ENCODE results near the gene CSPG5.

Gene CSPG5

GRCh38 chr3:47590216-47590615 is 11.6 kb upstream of the CSPG5 start:
- peaks cover 3 to 77% of the 10 kb centered on the region in 2 experiments; a peak in 2 of 3 replicates for H3K36me3 ChIP-seq (ENCODE audit: control insufficient read depth in 2 of 2, insufficient read depth in 1 of 2, low read length in 2 of 2)
- CTCF ChIA-PET: interaction anchor here (0.6 kb wide), 1 partner anchor 657 kb away, joined by 3 read pairs; no protein-coding TSS in a partner anchor
- no peaks in the 10 kb centered on the region for H3K9me3 ChIP-seq (ENCODE audit: control insufficient read depth, insufficient read depth, low read depth, low read length)
- POLR2A ChIA-PET: no interaction called here
- no peak overlapping the region for H3K27ac ChIP-seq (ENCODE audit: extremely low read depth, low read depth, low read length)
- H3K4me3 ChIP-seq (ENCODE audit: low read depth, low read length): no peak overlapping the region
- H3K4me1 ChIP-seq (ENCODE audit: control insufficient read depth, insufficient read depth, low read length): no peaks in the 10 kb centered on the region
- TF ChIP-seq ZBTB6 (tag by site-specific recombination; IDR thresholded peaks at IDR 0.05) (no peak), SALL2 (tag by site-specific recombination; IDR thresholded peaks at IDR 0.05; ENCODE audit: borderline replicate concordance) (no peak), ZNF10 (tag by site-specific recombination; IDR thresholded peaks at IDR 0.05) (no peak), ZNF112 (tag by site-specific recombination; IDR thresholded peaks at IDR 0.05) (no peak), KLF16 (tag by site-specific recombination; IDR thresholded peaks at IDR 0.05) (no peak)

- ChIA-PET POLR2A (no interaction called here), CTCF (no interaction called here)
- Histone ChIP-seq H3K36me3 (ENCODE audit: control insufficient read depth in 2 of 2, insufficient read depth in 1 of 2, low read length in 2 of 2) (peaks cover 3 to 65% of the 10 kb centered on the region in 2 experiments; a peak in 2 of 3 replicates), H3K4me3 (ENCODE audit: low read depth, low read length) (no peak overlapping the region), H3K4me1 (ENCODE audit: control insufficient read depth, insufficient read depth, low read length) (no peaks in the 10 kb centered on the region), H3K9me3 (ENCODE audit: control insufficient read depth, insufficient read depth, low read depth, low read length) (no peaks in the 10 kb centered on the region), H3K27ac (ENCODE audit: extremely low read depth, low read depth, low read length) (no peak overlapping the region)
- TF ChIP-seq KLF9 (tag by site-specific recombination; IDR thresholded peaks at IDR 0.05; ENCODE audit: low read depth) (no peak), ZNF280C (tag by site-specific recombination; IDR thresholded peaks at IDR 0.05) (no peak), ZNF747 (tag by site-specific recombination; IDR thresholded peaks at IDR 0.05) (no peak), EGR2 (tag by site-specific recombination; IDR thresholded peaks at IDR 0.05; ENCODE audit: low read depth) (no peak), OSR2 (tag by site-specific recombination; IDR thresholded peaks at IDR 0.05) (no peak), ZFP69B (tag by site-specific recombination; IDR thresholded peaks at IDR 0.05) (no peak), IKZF3 (tag by site-specific recombination; IDR thresholded peaks at IDR 0.05) (no peak), ZNF324 (tag by site-specific recombination; IDR thresholded peaks at IDR 0.05) (no peak), ZNF624 (tag by site-specific recombination; IDR thresholded peaks at IDR 0.05) (no peak), MZF1 (tag by site-specific recombination; IDR thresholded peaks at IDR 0.05; ENCODE audit: borderline replicate concordance) (no peak), ZNF501 (tag by site-specific recombination; IDR thresholded peaks at IDR 0.05) (no peak), ZNF704 (tag by site-specific recombination; IDR thresholded peaks at IDR 0.05) (no peak), ZNF529 (tag by site-specific recombination; IDR thresholded peaks at IDR 0.05; ENCODE audit: insufficient replicate concordance) (no peak), ZNF600 (tag by site-specific recombination; IDR thresholded peaks at IDR 0.05) (no peak), HOXA7 (CRISPR knock-in tag; IDR thresholded peaks at IDR 0.05; ENCODE audit: borderline replicate concordance) (no peak), YY2 (tag by site-specific recombination; IDR thresholded peaks at IDR 0.05) (no peak), ZNF398 (tag by site-specific recombination; IDR thresholded peaks at IDR 0.05) (no peak), ZNF677 (tag by site-specific recombination; IDR thresholded peaks at IDR 0.05) (no peak), ZNF626 (tag by site-specific recombination; IDR thresholded peaks at IDR 0.05) (no peak)
Observed at GRCh38 chr3:47588587-47588986, 9.9 kb upstream of the CSPG5 start.
